Right hindlimb (tissue), 1 donor: ENCODE results near the gene KCNA3.

Source experiments
- DNase-seq: peaks from one replicate; pipeline ENCODE4 v3.0.0-alpha.2; 2018

Gene KCNA3

DNA sequence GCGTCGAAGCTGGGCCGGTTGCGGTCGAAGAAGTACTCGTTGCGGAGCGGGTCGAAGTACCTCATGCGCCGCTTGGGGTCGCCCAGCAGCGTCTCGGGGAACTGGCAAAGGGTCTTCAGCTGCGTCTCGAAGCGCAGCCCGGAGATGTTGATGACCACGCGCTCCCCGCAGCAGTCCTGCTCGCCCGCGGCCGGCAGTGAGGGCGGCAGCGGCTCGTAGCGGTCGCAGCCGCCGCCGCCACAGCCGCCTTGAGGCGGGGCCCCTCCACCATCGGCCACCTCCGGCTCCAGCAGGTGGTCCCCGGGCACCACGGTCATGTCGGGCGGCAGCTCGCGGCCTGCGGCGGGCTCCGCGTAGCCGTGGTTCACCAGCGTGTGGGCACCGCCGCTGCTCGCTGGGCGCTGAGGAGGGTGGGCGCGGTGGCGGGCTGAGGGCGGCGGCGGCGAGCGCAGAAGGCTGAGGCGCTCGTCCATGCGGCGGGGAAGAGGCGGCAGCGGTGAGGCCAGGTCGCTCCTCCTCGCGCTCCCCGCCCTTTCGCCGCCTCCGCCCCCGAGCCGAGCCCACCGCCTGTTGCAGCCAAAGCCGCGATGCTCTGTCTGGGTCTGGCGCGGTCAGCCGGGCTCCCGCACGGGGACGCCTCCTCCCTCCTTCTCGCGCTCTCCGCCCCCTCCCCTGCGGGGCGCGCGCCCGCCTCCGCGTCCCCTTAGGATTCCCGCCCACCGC is at the start of gene KCNA3:
TSS of gene KCNA3 (minus strand) at position 604 of the 723 bp plus-strand sequence. CDS start at position 473, 131 bp downstream.
- peak; percentile 53 for DNase-seq

DNA sequence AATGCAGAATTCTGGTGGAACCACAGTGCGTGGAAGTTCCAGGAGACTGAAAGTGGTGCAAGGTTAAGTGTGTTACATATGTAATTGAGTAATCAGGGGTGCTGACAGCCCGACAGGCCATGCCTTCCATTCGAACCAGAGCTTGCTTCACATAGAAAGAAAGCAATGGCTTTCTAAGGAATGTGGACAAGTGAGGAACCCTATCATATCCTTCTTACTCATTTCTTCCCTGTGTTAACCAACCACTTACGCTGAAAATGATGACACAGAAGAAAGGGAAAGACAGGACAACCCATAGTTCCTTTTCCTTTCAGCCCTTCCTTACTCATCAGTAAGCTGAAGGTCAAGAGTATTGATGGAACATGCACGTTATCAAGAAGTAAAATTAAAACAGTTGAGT is 48.1 kb upstream of the KCNA3 start:
- DNase-seq: no peak

DNA sequence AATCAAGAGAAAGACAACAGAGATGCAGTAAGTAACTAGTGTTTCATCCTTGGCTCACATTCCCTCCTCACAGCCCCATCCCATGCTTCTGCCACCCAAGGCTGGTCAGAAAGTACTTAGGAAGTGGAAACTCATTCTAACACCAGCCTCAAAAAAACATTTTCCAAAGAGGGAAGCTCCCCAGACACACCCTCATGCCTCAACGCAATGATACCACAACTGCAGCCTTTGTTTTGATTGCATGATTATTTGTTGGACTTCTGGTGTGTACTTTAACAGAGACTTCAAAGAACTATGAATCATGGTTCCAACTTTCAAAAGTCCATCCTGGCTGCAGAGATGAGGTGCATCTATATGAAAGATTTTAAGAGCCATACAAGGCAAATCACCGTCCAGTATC is 45.2 kb upstream of the KCNA3 start:
- DNase-seq: no peak

DNA sequence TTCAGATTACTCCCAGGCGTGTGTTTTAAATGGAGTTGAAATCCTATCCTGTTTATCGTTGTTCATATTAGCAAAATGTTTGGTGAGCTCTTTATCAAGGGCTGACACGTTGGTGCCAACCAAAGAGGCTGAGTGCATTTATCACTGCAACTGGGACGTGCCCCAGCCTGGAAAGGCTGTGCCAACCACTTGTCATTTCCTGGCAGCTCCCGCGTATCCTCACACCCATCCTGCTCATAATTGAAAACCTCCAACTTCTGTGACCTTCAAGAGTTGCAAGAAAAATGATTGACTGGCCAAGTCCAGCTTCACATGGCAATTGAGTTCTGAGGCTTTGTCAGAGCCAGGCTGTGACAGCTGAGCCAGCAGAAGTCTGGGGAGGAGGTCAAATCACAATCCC is 43.7 kb upstream of the KCNA3 start:
- DNase-seq: no peak

DNA sequence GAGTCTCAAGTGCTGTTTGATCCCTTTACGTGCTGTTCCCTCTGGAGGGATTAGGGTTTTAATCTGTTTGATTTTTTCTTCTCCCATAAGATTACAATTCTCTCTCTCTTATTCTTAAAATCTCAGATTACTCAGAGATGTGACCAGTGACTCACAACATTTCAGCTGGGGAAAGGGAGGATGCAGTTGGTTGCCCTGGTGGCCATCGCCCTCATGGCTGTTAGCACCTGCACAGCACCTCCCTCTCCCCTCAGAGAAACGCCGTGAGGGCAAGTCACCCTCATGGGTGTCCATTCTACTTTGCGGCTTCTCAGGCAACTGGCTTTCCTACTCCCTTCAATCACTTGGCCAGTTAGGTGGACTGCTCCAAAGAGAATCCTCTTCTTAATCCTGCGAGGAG is 42.4 kb upstream of the KCNA3 start:
- no peak for DNase-seq

DNA sequence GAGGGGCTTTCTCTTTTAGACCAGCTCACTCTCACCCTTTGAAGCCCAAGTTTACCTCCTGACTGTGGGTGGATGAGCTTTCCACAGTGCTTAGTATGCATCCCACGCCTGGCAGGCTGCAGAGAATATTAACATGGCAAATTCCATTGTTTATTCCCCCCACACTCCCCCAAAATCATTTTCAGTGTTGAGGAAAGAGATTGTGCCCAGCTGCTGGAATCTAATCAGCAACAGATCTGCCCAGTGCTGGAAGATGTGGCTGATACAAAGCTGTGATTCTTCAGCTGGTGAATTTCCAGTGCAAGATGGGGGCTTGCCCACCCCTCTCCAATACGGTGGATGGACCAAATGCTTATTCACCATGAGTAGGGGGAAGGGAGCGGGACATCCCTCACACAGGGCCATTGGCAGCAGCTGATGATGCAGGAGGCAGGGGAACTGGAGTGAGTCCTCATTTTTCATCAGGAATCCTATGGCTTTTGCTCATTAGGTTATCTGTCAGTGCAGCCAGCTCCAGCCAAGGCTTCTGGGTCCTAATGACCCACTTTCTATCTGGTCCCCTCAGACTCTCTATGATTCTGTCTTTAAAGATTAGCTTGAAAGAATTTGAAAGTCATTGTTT is 39.7 kb upstream of the KCNA3 start:
- DNase-seq: no peak

DNA sequence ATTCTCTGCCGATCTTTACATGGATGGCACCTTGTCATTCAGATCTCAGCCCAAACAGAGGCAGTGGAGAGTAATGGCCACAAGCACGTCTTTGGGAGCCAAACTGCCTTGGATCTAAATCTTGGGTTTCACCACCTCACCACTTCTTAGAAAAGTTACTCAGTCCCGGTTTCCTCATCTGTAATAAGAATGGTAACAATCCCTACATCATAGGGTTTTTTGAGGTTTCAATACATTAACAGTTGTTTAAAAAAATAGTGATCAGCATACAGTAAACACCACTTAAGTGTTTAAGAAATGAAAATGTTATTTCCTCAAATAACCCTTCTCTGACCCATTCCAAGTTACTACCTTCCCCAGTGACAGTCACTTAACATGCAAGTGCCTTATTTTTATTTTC is 38.5 kb upstream of the KCNA3 start:
- no peak for DNase-seq

DNA sequence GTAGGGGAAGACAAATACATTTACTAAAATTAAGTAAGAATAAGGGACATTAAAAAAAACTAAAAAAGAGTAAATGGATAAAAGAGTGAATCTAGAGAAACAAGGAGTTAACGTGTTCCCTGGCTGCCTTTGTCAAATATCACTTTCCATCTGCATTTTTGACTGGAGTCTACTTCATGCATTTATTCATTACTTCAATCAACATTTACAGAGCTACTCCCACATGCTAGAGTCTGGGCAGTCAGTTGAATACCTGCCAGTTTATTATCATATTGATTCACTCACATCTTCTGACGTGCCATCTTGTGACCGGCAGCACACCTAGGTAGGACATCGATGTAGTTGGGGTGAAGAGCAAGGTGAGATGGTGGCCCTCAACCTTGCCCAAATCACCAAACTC is 35.6 kb upstream of the KCNA3 start:
- DNase-seq: no peak

DNA sequence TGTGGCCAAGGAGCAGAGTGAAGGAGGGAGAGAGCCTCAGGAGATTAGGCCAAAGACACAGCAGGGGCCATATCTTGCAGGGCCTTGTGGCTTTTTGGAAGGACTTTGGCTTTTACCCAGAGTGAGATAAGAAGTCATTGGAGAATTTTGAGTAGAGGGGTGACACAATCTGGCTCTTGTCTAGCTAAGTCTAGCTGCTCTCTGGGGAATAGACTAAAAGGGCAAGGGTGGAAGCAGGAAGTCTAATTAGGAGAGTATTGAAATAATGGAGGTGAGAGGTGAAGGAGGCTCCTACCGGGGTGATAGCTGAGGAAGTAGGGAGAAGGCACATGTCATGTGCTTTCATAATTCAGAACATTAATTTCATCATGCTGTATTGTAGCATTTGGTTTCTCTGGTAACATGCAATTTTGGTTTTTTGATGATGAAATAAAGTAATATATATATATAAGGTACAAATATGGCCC is 34.3 kb upstream of the KCNA3 start:
- no peak for DNase-seq

DNA sequence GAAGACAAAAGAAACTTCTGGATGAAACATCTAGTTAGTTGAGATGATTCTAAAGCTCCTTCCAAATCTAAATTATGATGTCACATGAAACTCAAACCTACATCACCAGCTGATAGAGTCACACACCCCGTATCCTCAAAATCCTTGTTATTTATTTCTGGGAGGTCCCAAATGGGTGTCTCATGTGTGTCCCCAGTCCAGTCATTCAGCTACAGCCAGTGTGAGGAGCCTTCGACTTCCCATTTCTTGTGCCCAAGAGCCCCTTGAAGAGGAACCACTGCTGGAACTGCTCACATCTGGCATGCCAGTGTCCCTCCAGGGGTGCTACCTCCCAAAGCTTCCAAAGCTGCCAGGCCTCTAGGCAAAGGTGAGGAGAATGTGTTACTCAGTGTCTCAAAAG is 32.5 kb upstream of the KCNA3 start:
- no peak for DNase-seq

DNA sequence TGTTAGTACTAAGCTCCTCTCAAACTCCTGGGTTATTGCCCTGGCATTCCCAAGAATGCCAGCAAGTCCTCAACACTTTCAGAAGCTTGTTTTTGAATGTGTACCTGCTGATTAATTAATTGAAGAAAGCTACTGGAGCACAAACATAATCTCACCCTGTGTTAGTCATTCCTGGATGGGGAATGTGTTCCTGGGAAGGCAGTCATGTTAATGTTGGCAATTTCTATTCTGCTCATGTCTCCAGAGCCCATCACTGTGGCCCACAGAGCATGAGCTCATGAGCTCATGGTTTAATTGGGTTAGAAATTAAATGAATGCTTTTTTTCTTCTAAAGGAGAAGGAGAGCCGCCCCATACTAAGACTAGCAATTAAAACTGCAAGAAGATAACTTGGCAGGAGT is 31.9 kb upstream of the KCNA3 start:
- DNase-seq: no peak

DNA sequence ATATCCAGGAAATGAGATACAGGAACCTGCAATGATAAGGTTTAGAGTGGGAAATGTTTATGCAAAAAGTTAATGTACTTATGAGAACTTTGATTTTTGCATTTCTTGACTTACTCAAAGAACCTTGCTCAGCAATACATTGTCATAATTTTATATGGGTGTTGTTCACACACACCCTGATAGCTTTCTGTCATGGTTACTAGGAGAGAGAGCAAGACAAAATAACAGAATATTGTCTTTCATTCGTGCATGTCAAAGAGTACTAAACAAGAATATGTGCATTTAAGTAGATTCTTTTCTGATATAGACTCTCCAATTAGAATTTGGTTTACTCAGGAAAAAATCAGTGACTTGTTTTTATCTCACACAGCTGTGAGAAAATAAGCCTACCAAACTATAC is 27.5 kb upstream of the KCNA3 start:
- no peak for DNase-seq

DNA sequence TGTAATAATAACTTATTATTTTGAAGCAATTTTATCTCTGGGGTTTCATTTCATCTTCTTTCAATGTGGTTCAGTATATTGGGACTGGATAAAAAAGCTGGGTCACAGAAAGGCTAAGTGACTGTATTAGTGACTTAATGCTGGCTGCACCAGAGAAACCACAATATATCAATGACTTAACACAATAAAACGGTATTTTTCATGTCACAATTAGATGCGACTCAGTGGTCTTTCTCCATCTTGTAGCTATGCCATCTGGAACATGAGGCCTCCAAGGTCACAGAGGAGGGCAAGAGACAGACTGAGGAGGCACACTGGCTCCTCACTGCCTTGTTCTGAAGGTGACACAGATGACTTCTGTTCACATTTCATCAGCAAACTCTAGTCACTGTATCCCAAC is 26.0 kb upstream of the KCNA3 start:
- no peak for DNase-seq

DNA sequence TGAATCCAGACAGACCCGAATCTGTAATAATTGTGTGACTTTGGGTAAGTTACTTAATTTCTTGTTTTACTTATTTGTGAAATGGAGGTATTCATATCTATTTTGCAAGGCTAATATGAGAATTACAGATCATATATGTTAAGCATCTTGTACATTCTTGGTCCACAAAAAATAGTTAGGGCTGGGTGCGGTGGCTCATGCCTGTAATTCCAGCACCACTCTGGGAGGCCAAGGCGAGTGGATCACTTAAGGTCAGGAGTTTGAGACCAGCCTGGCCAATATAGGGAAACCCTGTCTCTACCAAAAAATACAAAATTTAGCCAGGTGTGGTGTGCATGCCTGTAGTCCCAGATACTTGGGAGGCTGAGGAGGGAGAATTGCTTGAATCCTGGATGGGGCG is 22.9 kb upstream of the KCNA3 start:
- DNase-seq: no peak

DNA sequence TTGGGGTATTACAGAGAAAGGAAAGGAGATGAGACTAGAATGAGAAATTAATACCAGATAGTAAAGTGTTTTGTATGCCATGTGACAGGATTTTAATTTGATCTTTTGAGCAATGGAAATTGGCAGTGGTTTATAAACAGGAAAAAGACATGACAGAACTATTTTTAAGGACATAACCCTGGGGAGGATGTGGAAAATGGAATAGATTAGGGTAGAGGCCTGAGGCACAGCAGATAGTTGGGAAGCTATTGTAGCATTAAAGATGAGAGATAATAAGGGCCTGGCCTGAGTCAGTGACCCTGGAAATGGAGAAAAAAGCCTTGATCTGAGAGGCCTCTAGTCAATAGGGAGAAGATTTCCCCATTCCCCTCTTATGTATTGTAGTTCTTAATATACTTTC is 22.1 kb upstream of the KCNA3 start:
- DNase-seq: no peak

DNA sequence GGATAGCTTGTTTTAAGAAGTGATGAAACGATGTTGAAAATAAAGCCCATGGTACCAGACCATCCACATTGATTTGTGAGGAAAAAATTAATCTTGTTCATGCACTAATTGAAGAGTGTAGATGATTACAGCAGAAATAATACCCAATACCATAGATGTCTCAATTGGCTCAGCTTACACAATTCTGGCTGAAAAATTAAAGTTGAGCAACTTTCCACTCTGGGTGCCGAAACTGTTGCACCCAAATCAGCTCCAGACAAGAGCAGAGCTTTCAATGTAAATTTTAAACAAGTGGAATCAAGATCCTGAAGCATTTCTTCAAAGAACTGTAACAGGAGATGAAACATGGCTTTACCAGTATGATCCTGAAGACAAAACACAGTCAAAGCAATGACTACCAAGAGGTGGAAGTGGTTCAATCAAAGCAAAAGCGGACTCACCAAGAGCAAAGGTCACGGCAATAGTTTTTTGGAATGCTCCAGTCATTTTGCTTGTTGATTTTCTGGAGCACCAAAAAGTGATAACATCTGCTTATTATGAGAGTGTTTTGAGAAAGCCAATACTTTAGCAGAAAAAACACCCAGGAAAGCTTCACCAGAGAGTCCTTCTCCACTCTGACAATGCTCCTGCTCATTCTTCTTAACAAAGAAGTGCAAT is 16.1 kb upstream of the KCNA3 start:
- no peak for DNase-seq

DNA sequence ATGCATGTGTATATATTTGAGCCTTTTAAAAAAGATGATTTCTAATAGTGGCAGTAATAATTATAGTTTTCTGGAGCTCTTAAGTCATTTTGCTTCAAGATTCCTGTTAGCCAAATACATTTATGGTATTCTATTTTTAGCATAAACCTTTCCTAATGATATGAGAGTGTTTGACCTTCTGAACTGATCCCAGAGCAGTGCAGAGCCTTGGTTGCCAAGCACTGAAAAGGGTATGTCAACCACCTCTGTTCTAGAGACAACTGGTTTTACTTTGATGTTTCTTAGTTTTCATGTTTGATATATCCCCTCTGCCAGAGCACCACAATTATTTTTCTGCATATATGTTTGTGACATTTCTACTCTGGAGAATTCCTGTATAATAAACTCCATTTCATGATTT is 15.1 kb upstream of the KCNA3 start:
- no peak for DNase-seq

DNA sequence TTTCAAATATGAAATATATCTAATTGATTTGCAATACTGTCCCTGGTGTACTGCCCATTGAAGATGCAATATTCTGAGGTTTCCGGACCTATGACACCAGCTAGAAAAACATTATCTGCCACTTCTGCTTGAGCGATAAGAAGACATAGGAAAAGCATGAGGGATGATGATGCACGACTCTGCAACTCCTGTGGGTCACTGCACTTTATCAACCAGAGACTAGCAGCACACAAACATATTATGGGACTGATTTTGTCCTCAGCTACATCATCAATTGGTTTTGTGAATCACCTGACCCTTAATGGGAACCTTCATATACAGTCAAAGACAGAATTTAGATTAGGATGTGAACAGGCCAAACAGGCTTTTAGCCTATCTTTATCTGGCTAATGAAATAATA is 13.8 kb upstream of the KCNA3 start:
- no peak for DNase-seq

DNA sequence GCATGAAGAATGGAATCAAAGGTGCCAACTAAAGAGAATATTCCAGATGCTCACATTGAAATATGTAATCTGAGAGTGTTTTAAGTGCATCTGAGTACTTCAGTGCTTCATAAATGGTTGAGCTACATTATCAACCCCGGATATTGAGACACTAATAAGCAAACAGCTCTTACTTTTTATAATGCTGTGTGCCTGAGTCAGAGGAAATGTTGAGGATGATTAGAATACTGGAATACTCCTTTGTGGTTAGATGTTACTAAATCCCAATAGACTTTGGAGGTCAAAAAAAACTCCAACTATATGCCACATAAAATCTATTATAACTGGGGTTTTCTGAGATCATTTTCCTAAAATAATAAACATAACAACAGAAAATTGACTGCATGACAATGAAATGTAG is 12.5 kb upstream of the KCNA3 start:
- no peak for DNase-seq

DNA sequence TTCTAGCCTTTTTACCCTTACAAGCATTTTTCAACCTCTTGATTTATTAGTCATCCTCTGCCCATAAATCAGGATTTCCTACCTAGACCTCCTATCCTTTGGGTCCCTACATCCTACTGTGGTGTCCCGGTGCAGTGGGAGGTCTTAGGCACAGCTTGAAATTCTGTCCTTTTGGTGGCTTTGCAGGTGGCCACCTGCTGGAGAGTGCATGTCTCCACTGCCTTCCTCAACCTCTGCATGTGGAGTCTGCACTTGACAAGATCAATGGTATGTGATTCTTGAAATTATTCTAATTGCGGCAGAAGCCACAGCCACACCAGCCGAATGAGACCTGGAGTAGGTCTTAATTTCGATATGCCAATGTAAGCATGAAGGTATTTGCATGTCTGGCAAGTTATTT is 11.4 kb upstream of the KCNA3 start:
- DNase-seq: no peak

DNA sequence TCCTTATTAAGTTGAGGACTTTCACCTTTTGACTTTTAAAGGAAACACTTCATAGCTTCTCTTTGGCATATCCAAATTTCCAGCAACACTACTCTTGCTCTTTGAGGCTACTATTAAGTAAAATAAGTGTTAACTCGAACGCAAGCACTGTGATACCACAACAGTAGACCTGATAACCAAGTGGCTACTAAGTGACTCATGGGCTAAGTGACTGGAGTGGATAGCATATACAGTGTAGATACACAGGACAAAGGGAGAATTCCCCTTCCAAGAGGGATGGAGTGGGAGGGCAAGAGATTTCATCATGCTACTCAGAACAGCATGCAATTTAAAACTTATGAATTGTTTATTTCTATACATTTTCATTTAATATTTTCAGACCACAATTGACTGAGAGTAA is 9.8 kb upstream of the KCNA3 start:
- no peak for DNase-seq

DNA sequence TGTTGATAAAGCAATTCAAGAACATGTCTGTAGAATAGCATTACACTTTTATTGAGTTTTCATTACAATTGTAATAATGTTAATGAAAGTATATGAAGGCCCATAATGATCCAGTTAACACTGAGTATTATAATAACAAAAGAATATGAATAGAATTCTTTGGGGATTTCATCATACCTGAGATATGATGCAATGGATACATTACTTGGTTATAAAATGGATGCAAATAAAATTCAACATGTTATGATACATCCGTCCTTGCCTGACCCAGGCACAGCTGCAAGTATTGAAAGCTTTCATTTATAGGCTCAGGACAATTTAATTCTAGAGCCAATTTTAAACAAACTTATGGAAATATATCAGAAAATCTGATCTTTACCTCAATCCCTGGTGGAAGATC is 8.2 kb upstream of the KCNA3 start:
- DNase-seq: no peak

DNA sequence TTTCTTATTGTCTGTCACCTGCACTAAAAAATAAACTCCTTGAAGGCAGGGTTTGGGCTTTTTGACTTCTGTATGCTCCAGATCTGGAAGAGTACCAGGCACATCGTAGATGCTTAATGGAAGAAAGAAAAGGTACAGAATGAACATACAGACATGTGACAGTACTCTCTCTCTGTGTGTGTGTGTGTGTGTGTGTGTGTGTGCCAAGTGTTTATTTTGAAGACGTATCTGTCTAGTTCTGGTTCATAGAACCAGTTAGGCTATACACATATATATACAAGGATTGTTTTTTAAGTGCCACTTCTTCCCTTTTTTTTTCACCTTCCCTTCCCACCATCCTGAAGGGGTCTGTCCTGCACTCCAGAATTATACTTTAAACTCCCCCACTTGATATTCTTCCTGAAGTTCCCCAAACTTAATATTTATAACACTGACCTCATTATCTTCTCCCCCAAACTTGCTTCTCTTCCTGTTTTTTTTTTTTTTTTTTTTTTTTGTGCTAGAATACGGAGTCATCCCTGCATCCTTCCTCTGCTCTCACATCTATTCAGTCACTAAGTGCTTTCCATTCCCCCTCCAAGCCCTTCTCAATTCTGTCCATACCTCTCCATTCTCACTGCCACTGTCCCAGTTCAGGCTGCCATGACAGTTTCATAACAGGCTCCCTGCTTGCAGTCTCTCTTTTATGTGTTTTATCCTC is 5.4 kb upstream of the KCNA3 start:
- no peak for DNase-seq

DNA sequence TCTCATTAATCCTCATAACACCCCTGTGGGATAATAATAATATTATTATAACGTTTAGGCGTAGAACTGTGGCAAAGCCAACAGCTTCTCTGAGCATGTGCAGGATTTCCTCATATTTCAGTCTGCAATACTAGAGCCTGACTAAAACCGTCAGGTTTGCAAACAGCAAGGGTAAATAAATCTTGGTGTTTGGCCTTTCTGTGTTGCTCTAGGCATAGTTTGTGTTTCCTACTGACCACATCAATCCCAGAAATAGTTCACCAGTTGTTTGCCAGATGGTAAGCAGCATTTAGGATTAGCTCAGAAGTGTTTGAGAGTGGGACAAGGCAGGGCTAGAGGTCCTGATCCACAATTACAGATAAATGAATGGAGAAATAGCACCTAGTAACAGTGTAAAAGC is 2.8 kb upstream of the KCNA3 start:
- no peak for DNase-seq
